SKM-1 treated with dmso at 0.1 percent for 144 hours (cell line): ENCODE results near the gene DSCAML1.
"Not testable (repeated sequence)": the region's sequence is repeated elsewhere in the genome, so short reads cannot be mapped to it uniquely, and the experiment has no call there.

ENCODE experiments used
- DNase-seq: peaks from one replicate; lab custom pipeline; 2025; ENCODE audit not compliant: unreplicated experiment; lab: John Stamatoyannopoulos, UW

The DSCAML1 gene

DNA sequence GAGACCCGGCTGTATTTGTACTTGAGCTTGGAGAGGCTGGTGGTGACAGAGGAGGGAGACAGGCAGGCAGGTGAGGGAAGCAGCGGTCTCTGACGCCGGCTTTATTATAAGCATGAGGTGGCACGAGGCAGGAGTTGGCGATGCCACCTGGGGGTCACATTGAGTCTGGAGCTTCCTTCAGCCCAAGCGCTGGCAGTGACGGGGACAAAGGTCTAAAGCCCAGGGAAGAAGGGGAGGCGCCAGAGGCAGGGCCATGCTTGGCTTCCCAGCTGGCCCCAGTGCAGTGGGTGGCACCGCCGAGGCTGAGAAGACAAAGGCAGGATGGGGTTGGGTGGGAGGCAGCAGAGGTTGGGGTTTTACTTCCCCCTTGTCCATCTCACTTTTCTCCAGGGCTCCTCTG is 23.1 kb upstream of the DSCAML1 start:
- no peak for DNase-seq

DNA sequence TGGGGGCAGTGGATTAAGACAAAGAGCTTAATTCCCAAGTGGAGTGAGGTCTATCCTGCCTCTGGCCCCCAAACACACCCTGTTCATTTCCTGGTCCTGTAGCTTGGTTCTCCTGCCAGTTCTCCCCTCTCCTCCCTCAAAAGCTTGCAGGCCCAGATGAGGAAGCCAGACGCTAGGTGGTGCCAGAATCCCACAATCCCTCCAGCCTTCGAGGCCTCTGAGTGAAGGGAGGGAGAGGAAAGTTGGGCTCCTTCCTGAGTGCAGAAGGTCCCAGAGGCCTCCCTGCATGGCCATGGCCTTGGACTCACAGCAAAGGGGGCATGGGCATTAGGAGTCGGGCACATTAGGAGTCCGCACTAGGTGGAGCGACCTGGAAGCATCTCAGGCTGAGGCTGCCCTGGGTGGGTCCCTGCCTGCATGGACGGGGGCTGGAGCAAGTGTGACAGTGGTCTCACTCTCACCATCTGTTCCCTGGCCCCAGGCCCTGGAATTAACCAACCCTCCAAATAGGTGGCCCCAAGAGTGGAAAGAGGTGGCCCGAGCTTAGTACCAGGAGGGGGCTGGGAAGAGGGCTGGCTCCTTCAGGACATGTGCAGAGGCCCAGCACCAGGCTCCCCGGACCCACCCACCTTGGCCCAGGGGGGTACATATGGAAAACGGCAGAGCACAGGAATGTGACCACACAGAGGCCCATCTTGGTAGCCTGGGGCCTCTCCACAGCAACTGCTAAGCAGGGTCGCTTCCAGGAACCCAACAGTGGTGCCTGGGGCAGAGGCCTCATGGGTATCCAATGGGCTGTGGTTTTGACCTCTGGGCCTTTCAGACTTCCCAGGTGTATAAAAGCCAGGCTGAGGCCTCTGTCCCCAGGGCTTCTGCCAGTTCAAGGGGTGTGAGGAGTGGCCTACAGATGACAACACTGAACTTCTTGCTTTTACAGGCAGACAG is 22.4 kb upstream of the DSCAML1 start:
- peak; percentile 76 for DNase-seq

DNA sequence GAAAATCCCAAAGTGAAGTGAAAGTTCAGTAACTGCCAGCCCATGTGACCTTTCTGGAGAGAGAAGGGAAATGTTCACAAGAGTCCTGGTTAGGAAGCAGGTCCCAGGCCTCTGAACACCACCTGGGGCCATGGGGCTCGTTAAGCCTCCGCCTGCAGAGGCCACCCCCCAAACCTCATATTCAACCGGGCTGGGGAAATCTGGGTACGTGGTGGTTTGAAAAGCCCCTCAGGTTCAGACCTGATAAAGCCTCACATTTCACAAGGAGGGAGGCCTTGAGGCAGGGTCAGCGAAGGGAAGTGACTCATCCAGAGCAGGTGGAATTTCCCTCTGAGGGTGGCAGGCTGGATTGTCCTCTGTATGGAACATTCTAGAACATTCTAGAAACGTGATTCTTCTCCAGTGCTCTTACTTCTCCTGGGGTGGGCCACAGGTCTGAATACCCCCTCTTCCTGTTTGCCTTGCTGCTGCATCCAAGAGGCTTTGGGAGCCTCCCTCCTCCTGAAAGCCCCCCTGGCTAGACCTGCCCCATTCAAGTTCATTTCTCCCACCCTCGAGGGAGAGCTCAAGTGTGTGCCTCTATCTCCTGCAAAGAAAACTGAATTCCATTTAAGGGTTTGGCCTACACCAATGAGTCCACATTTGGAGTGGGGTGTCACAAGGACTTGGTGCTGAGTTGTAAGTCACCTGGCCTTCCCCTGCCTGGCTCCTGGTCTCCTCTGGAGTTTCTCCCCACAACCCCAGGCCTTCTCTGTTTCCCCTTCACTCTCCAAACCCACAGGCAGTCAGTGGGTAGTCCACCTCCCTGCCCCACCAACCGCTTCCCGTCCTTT is 21.2 kb upstream of the DSCAML1 start:
- no peak for DNase-seq

DNA sequence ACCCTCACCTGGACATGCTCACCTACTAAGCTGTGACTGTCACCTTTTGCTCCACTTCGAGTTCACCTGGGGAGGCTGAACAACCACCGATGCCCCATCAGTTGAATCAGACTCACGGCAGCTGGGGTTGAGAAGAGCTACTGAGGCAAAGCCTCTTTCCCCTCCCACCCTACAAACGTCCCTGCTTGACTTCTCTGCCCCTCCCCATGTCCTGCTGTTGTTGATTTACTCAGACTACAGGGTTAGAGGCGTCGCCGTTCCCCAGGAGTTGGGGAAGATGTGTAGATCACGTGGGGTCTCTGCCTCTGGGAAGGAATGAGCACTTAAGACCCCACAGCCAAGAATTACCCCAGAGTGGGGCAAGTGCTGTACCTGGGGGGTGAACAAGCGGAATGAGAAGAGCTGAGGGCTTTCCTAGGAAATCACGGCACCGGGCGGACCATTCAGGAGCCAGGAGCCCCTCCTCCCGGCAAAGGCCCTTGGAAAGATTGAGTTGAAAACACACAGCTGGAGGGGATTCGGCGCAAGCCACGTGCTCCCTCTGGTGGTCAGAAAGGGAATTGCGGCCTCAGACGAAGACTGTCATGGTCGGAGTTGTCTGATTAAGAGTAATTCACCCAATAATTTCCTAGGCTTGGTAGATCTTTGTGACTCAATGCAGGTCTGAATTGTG is 20.5 kb upstream of the DSCAML1 start:
- peak; percentile 49 for DNase-seq

DNA sequence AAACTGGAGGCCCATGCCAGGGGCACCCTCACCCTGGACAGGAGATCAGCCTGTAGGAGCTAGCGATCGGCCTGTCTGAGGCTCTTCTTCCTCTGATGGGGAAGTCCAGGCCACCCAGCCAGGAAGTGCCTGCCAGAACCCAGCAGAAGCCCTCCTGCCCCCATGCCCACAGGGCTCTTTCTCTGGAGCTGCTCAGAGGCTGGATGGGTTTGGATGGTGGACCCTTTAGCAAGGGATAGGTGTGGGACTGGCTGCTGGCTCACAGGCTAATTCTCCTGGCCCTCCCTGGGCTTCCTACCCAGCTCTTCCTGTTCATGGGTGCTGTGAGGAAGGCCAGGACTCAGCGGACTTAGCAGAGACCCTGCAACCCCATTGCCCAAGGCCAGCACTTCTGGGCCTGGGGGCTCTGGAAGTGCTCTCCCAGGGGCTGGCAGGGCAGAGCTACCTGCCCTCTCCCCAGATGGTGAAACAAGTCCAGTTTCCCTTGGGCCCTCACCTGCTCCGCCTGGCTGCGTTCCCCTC is 19.9 kb upstream of the DSCAML1 start:
- no peak for DNase-seq

DNA sequence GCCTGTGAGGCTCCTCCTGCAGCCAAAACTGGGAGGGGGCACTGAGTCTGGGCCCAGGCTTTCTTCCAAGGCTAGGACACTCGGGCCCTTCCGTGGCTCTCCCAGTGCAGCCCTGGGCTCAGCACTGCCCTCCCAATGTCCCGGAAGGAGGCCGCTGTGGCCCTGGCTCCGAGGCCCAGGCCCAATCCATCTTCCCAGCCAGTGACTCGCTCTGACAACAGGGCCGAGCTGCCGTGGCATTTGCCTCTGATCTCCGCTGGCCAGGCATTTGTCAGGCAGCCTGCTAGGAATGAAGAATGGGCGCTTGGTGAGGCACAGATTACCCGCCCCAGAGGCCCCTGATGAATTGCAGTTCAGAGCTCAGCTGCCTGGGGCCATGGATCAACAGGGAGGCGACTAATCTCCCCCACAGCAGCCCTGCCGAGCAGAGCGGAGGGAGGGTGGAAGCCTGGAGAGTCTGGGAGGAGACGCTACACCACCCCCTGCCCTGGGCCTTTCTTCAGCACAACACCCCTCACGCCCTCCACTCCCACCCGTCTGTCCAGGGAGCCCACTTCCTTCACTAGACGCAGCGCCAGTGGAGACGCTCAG is 19.2 kb upstream of the DSCAML1 start:
- DNase-seq: no peak

DNA sequence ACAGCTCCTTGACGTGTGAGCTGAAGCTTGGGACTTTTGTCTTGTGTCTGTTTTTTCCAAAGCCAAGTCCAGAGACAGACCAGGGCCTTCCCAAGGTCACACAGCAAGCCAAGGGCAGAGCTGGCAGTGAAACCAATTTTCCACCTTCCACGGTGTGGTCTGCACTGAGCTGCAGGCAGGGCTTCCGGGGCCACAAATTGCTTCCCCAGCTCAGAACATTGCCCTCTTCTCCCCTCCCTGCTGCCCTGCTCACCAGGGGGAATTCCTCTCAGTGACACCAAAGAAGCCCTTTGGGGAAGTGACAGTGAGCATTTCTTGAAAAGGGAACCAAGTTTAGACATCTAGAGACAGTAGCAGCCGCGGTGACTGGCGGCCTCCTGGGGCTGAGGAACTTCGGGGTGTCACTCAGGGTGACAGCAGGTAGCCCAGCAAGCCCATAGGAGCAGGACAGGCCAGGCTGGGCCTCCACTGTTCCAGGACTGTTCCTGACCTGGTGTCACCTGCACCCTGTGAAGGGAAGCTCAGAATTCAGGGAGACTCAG is 18.3 kb upstream of the DSCAML1 start:
- peak; percentile 96 for DNase-seq

DNA sequence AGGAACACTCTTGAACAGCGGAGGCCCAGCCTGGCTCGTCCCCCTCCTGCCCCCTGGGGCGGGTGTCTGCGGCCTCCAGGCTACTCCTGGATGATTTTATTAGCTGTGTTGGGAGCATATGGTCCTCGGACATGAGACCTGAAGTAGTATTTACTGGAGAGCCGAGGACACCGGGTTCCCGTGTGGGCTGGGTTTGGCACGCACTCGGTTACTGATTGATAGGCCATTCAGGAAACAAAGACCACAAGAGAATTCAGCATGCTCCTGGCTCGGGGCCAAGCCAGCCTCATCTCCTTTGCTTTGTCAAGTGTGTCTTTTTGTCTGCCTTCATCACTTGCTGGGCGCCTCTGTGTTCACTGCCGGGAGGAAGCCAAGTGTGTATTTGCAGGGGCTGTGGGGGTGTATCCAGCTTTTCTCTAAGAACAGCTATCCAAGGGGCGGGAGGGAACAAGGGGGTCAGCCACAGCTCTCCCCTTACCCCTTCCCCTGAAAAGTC is 17.8 kb upstream of the DSCAML1 start:
- DNase-seq: no peak

DNA sequence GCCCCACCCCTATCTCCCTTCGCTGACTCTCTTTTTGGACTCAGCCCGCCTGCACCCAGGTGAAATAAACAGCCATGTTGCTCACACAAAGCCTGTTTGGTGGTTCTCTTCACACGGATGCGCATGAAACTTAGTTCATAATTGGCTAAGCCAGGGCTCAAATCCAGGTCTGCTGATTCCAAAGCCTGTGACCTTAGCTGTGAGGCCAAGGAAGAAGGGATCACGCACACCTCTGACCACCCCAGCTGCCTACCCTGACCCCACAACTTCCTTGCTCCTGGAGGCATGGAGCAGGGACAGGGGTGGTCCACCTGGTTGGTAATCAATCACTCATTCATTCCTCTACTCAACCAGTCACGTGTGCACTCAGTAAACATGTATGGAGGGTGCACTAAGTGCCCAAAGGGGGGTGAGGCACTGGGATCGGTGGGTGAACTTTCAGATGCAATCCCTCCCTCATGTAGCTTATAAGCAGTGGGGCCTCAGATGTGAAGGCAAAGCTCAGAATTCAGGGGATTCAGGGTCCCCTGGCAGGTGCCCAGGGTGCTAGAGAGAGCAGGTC is 17.3 kb upstream of the DSCAML1 start:
- DNase-seq: no peak

DNA sequence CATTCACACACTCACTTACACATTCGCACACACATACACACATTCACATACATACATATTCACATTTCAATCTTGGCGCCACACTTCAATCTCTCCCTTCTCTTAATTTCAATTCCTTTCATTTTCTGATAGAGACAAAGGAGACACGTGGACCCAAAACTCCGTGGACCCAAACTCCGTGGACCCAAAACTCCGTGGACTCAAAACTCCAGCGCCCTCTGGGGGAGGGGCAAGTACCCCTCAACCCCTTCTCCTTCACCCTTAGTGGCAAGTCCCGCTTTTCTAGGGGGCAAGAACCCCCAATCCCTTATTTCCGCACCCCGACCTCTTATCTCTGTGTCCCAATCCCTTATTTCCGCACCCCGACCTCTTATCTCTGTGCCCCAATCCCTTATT is 13.0 kb upstream of the DSCAML1 start:
- not testable (repeated sequence) for DNase-seq

DNA sequence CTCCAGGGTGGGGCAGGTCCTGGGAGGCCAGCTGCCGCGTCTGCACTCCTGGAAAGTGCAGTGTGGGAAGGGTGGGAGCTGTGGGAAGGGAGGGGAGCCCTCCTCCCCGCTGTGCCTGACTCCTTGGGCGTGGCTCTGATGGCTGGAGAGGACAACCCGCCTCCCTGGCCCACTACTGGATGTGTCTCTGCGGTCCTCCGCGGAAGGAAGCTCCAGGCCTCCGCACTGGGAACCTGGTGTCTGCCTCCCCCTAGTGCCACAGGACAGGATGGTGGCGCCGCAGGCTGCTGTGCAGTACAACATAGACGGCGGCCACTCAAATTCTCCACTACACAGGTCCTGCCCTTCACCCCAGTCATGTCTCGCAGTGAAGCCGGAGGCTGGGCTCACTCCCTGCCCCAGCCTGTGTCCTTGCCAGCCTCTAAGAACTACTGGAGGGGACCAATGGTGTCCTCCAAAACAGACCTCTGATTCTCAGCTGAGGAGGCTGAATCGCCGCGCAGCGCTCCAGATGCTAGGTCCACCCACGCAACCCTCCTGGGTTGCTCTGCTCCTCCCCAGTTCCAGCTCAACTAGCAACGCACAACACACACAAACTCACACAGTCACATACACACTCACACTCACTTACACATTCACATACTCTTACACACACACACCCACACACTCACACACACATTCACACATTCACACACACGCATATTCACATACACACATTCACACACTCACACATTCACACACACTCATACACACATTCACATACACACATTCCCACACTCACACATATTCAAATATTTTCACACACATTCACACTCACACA is 12.4 kb upstream of the DSCAML1 start:
- DNase-seq: peak; percentile 57

DNA sequence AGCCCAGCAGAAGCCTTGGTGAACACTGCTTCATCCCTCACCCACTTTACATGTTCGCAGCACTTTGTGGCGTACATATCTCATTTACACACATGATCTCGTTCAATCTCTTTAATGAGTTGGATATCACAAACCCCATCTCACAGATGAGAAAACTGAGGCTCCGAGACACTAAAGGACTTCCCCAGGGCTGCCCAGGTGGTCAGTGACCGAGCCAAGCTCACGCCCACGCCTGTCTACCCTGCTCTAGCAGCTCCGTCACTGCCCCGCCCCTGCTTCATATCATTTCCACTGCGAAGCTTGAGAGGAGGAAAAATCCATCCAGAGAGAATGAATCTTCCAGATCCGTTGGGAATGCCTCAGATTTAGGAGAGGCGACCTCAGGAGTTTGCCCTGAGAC is 11.8 kb upstream of the DSCAML1 start:
- DNase-seq: no peak

DNA sequence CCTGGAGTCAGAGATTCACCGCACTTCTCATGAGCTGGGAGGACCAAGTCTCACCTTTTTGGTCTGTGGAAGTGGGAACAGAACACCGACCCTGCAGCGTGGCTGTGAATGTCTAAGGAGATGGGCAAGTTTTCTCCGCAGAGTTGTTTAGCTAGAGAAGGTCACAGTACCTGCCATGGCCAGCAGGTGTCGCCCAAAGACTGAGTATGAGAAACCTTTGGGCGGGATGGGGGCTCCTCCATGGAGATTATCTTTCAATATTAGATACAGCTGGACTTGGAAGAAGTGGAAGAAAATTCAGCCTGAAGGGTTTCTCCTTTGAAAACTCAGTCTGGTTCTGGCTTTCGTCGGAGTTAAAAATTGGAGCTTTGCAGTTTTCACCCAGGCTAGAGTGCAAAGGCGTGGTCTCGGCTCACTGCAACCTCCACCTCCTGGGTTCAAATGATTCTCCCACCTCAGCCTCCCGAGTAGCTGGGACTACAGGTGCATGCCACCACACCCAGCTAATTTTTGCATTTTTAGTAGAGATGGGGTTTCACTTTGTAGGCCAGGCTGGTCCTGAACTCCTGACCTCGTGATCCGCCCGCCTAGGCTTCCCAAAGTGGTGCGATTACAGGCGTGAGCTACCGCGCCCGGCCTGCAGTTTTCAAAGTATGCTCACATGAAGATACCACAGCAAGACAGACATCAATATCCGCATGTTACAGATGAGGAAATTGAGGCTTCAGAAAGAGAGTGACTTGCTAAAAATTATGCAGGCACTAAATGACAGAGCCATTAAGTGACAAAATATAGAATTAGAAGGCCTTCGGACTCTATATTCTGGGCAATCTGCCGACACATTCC is 10.7 kb upstream of the DSCAML1 start:
- peak; percentile 28 for DNase-seq

DNA sequence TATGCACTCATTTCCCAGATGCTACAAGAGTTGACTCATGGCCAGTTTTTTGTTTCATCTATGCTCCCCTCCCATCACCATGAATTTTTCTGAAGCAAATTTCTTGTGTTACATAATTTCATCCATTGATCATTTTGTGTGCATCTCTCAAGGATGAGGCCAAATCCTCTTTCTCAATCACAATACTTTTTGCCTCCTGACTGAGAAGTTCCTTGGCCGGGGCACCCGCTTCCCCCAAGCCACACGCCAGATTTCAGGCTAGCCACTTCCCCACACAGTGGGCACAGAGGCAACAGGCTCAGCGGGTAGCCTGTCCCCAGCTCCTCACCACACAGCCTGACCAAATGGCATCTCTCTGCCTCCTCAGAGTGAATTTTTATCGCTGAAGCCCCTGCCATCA is 9.8 kb upstream of the DSCAML1 start:
- DNase-seq: peak; percentile 23

DNA sequence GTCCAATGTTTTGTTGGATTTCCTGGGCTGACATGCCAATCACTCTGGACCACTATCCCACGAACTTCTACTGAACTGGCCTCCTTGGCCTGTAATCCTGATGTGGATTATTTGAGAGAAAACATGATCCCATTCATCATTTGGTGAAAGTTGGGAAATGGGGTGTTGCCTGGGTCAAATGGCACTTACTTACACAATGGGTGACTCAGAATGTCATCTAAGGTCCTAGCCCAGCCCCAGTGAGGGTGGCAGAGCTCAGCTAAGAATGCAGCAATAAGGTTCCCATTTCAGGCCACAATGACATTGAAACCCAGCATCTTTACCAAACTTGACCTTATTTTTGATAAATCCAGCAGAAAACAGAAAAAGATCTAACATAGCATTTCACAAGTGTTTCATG is 8.0 kb upstream of the DSCAML1 start:
- DNase-seq: peak; percentile 6

DNA sequence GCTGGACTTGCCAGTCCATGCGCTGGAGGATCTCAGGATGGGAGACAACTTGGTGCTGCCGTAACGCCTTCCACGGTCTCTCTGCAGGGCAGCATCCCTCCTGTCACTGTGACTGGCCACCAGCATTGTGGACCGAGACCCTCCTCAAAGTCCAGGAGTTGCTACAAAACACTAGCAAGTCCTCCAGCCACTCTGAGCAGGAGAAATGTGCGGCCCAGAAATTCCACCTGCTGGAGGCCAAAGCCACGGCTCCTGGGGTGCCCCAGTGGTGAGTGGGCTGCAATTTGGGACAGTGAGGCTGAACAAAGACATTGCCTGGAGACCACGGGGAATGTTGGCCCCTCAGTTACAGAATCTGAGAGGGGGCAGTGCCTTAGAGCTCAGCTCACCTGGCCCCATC is 6.9 kb upstream of the DSCAML1 start:
- no peak for DNase-seq

DNA sequence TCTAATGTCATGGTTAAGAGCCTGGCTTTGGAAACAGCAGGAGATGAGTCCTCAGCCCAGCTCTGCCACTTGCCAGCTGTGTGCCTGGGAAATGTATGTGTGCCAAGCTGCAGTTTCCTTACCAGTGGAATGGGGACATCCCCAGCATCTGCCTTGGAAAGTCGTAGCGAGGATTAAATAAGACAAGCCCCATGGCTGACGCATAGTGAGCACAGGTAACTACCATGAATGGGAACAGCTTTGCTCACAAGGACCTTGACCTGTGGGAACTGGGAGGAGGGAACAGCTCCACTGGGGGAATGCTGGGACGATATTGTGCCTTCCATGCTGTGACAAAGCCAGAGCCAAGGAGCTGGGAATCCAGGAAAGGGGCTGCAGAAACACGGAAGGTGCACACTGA is 2.6 kb upstream of the DSCAML1 start:
- no peak for DNase-seq

DNA sequence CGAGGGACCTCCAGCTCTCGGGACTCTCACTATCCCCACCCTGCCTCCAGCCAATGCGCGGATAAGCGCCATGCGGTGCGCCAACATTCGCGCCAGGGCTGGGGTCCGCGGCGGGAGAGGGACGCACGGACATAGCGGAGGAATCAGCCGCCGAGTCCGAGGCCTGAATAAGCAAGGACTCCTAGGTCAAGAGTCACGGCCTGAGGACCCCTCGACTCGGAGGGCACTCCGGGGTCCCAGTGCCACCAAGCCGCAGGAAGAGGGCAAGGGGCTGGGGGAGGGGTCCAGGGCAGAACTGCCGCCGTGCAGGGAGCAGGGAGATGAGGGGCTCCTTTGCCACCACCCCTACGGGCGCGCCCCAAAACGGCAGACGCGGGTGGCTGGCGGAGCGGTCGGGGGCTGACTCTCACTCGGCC is 552 bp downstream of the DSCAML1 start:
- DNase-seq: no peak
